LoVo (cell line): ENCODE results near the gene ELFN2.

Experiments used
- DNase-seq: peaks from one replicate; pipeline ENCODE4 v3.0.0-alpha.2; 2016; ENCODE audit warnings: low spot score

Gene ELFN2

GRCh38 chr22:37427711-37428635 is 694 bp upstream of the ELFN2 start:
- no peak for DNase-seq

GRCh38 chr22:37426706-37427134 is 559 bp downstream of the ELFN2 start:
- no peak for DNase-seq

- DNase-seq, result no peak
Observed at GRCh38 chr22:37425800-37426705, 1.2 kb downstream of the ELFN2 start.

GRCh38 chr22:37425369-37425768 is 1.9 kb downstream of the ELFN2 start:
- DNase-seq, result no peak

- no peak for DNase-seq
Observed at GRCh38 chr22:37423283-37423682, 4.0 kb downstream of the ELFN2 start.

- no peak for DNase-seq
Observed at GRCh38 chr22:37421468-37421877, 5.8 kb downstream of the ELFN2 start.

- no peak for DNase-seq
Observed at GRCh38 chr22:37420686-37421467, 6.4 kb downstream of the ELFN2 start.

- DNase-seq, result no peak
Observed at GRCh38 chr22:37419969-37420685, 7.2 kb downstream of the ELFN2 start.

- no peak for DNase-seq
Observed at GRCh38 chr22:37419370-37419968, 7.8 kb downstream of the ELFN2 start.

- DNase-seq, result no peak
Observed at GRCh38 chr22:37418627-37419369, 8.5 kb downstream of the ELFN2 start.

GRCh38 chr22:37417677-37418348 is 9.5 kb downstream of the ELFN2 start:
- DNase-seq, result no peak

- DNase-seq, result no peak
Observed at GRCh38 chr22:37417264-37417663, 10.0 kb downstream of the ELFN2 start.

- no peak for DNase-seq
Observed at GRCh38 chr22:37416827-37417226, 10.5 kb downstream of the ELFN2 start.

- DNase-seq, result no peak
Observed at GRCh38 chr22:37416389-37416788, 10.9 kb downstream of the ELFN2 start.

- no peak for DNase-seq
Observed at GRCh38 chr22:37415210-37415609, 12.1 kb downstream of the ELFN2 start.

GRCh38 chr22:37414288-37414687 is 13.0 kb downstream of the ELFN2 start:
- no peak for DNase-seq

GRCh38 chr22:37413546-37413945 is 13.7 kb downstream of the ELFN2 start:
- DNase-seq, result no peak

- no peak for DNase-seq
Observed at GRCh38 chr22:37412495-37413250, 14.6 kb downstream of the ELFN2 start.

- no peak for DNase-seq
Observed at GRCh38 chr22:37411655-37412054, 15.6 kb downstream of the ELFN2 start.
